Mesenteric fat pad (tissue), 1 donor: ENCODE measurements around the gene EXOC1. TPM values are rescaled to one million over a fixed set of nuclear protein-coding genes. Genes with fewer than 3 reads are reported as not detected.
A peak's percentile ranks its signal among the peaks of the same experiment; 100 is the strongest.
"Not testable (repeated sequence)": the region's sequence is repeated elsewhere in the genome, so short reads cannot be mapped to it uniquely, and the experiment has no call there.

Experiments used
- DNase-seq: peaks from one replicate; pipeline ENCODE4 v3.0.0-alpha.2; 2020; ENCODE audit warnings: low spot score
- total RNA-seq: library from RNA; stranded (reverse); fragmentation: NEBNext Ultra II Directional; extraction: Animal tissue kit (Norgen Biotek cat#: 25700); gene quantifications from one replicate; pipeline ENCODE4 v1.2.1, GENCODE V29; 2021
- donor health status: DM: yes; HTN: yes; CAD: no.

EXOC1 gene
- total RNA-seq, 1 donor from 2014 or later = 35.0 TPM

DNA sequence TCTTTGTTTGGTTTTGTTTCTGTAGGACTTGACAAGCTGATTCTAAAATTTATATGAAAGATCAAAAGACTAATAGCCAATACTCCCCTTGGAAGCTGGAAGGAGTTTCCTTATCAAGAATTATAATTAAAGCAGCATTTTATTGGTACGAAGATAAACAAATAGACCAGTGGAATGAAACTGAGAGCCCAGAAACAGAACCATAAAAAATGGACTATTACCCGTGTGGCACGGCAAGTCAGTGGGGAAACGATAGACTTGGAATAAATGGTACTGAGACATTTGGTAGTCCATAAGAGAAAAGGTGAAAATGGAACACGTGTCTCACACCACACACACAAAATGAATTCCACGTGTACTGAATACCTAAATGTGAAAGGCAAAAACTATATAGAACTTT, 52.9 kb downstream of the EXOC1 start:
- no peak for DNase-seq

DNA sequence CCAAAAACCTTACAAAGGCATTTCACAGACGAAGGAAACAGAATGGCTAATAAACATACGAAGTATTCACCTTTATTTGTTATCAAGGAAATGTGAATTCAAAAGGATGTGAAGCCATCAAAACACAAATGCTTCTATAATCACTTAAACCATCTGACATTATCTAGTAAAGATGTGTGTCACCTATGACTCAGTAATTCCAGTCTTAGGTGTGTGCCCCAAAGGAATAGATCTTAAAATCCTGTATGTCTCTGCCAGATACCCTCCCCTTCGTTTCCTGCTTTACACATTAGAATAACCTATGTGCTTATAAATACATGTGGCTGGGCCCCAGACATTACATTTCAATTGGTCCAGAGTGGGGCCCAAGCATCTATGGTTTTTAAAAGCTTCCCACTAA, 53.5 kb downstream of the EXOC1 start:
- DNase-seq = no peak

DNA sequence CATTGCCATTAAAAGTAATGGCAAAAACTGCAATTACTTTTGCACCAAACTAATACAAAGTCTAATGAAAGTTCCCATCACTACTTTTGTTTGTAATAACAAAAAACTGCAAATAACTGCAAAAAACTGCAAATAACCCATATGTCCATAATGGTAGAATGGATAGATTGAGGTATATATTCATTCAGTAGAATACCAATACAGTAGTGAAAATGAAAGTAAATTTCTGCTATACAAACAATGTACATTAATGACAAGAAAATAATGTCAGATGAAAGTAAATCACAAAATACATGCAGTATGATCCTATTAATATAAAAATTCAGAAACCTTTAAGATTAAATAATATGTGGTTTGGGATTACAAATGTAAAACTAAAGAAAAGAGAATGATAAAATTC, 54.0 kb downstream of the EXOC1 start:
- DNase-seq = no peak

DNA sequence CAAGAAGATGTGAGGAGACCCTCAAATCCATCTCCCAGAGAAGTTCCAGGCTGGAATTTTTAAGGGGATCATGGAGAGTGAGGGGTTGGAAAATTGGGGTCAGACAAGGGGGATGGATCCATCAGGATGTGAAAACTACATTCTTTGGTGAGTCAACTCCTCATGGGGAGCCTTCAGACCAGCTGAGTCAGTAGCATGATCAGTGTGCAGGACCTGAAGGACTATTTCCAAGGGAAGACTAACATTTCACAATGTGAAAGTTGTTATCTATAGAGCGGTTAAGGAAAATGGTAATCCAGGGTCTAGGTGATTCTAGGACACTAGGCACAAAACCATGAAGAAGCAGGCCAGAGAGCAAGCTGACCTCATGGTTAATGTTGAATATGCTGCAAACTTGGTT, 56.7 kb downstream of the EXOC1 start:
- no peak for DNase-seq

DNA sequence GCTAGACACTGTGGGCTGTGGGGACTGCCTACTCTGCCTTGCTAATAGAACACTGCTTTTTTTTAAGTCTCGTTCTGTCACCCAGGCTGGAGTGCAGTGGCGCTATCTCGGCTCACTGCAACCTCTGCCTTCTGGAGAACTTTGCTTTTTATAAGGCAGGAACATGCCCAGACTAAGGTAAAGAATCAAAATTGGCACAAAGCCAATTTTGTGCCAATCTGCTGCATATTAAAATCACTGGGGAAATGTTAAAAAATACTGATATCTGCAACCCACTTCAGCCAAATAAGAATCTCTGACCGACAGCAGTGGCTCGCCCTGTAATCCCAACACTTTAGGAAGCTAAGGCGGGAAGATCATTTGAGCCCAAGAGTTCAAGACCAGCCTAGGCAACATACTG, 58.8 kb downstream of the EXOC1 start:
- no peak for DNase-seq

DNA sequence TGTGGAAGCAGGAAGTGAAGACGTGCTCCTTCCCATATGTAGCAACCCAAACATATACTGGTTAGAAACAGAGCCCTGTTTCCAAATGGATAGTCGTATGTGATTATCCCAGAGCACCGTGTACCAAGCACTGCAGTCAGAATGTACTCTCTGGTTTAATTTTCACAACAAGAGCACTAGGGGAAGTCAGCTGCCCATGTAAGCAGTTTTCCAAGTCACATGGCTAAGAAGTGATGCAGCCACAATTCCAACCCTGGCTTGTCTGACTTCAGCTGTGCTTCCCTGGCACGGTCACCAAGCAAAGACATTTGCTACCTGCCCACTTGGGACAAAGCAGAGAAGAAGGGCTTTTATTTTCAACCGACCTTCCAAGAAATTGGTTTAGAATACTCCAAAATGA, 67.1 kb downstream of the EXOC1 start:
- DNase-seq = no peak

DNA sequence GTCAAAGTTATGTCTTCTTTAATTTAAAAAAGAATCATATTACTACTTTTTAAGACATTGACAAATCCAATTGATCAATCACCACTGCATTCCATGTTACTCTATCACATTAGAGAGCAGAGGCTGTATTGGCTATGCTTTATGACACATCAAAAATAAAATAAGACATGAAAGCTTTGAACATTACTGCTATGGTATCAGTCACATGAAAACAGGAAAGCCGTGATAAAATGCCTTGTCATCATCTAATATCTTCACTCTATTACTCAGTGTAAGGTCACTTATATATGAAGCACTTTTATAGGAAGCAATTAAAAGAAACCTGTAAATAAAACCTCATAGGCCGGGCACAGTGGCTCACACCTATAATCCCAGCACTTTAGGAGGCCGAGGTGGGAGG, 67.6 kb downstream of the EXOC1 start:
- no peak for DNase-seq

DNA sequence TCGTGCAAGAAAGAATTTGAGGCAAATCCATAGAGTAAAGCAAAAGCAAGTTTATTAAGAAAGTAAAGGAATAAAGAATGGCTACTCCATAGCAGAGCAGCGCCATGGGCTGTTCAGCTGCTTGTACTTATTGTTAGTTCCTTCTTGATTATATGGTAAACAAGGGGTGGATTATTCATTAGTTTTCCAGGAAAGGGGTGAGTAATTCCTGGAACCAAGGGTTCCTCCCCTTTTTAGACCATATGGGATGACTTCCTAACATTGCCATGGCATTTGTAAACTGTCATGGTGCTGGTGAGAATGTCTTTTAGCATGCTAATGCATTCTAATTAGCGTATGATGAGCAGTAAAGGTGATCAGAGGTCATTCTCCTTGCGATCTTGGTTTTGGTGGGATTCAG, 71.8 kb downstream of the EXOC1 start:
- no peak for DNase-seq

DNA sequence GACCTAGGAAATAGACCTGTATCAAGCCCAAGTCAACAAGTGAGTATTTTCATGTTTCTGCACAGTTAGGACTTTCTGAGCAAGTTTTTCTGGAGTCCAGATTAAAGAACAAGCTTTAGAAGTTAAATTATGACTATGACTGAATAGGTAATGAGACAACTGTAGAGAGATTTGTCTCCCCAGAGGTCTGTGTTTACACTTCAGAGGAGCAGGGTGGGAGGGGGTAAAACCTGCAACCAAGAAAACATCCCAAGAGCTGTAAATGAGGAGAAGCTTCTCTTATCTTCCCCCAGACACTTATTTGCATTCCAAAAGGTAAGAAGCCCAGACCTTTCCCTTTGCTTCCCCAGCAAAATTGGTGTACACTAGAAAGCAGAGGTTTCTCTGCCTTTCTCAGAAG, 73.2 kb downstream of the EXOC1 start:
- no peak for DNase-seq

DNA sequence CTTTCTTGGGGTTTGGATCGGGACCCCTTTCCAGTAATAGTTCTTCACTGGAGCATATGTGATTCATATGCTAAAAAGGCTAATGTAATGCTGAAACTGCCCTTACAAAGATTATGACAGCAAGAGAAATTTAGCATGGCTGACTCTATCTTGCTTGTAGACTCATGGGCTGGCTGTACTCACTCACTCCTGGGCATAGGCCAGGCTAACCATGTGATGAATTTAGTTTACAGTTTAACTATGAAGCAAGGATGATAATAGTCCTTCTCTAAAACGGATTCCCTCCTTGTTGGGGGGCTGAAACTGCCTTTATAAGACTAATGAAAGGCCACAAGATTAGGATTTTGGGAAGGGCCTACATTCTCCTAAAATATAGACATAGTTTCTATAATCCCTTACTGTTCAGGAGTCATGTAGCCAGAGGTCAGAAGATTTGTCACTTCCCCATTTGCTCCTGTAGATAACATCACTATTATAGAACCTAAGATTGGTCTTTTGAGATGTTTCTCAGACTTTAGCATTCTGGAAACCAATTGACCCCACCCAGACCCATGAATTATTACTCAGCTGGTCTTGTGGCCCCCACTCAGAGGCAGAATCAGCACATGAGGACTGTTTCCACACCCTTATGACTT, 74.5 kb downstream of the EXOC1 start:
- DNase-seq = no peak

DNA sequence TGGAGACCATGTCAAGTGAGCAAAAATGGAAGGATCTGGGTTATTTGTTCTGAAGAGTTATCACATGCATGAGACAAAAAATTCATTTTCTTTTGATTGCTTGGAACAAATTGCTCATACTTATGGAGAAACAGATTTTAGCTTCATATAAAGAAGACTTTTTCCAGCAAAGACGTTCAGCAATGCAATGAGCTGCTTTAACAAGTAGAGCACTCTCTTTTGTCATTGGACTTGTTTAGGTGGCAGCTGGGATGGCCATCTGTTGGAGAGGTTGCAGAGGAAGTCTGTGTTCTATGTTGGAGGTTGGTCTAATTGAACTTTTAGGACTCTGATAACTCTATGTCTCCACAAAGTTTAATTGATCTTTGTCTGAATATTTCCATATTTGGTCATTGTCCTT, 75.4 kb downstream of the EXOC1 start:
- DNase-seq = no peak

DNA sequence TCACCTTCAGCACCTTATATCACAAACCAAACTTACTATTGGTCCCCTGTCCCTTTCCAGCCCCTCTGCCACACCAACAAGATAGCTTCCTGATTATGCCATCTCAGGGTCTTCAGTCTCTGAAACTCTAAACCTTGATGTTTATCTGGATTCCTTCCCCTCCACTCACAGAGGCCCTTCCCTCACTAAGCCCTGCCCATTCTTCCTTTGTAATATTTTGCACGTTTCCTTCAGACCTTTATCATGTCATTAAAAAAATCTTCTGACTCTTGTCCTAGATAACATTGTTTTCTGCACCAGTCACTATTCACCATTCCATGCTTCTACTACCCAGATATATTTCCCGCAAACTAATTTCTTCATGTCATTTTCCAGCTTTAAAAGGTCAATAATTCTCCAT, 77.6 kb downstream of the EXOC1 start:
- DNase-seq = no peak

DNA sequence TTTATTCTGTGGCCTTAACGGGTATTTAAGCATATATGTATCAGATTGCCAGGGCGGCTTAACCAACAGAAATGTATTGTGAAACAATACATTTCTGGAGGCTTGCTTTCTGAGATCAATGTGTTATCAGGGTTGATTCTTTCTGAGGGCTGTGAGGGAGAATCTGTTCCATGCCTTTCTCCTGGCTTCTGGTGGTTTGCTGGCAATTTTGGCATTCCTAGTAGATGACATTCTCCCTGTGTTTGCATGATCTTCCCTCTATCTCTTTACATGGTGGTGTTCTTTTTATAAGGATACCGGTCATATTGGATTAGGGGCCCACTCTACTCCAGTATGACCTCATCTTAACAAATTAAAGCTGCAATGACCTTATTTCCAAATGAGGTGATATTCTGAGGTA, 78.4 kb downstream of the EXOC1 start:
- DNase-seq = no peak

DNA sequence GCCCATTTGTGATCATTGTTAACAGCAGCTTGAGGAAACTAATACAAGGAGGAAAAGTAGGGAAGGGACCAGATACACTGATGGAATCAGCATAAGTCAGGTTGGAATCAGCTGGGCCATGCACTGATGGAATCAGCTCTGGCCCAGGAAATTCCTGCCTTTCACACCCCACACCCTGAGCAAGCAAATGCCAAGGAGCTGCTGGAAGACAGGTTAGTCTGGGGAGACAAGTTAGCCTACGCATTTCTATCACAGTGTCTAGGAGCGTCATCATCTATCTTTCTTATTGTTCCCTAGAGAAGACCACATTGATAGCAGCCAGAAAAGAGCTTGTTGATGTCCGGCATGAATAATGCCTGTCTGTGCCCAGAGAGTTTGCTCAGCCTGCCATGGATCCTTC, 79.1 kb downstream of the EXOC1 start:
- no peak for DNase-seq

DNA sequence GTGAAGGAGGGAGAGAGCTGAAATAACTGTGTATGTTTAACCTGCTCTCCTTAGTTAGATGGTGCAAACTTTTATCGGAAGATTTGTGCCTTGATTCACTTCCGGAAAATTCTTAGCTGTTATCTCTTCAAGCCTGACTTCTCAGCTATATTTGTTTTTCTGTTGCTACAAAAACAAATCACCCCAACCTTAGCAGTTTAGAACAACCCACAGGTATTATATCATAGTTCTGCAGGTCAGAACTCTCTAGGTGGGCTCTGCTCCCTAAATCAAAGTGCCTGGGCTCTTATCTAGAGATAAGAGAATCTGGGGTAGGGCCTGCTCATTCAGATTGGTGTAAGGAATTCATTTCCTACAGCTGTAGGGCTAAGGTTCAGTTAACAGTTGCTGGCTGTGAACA, 80.2 kb downstream of the EXOC1 start:
- DNase-seq = no peak

DNA sequence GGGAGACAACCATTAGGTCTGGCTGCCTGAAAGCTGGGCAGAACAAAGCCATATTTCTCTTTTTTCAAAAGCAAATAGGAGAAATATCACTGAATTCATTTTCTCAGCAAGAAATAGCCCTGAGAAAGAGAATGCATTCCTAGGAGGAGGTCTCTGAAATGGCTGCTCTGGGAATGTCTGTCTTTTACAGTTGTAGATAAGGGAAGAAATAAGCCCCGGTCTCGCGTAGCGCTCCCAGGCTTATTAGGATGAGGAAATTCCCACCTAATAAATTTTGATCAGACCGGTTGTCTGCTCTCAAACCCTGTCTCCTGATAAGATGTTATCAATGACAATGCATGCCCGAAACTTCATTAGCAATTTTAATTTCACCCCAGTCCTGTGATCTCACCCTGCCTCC, 82.5 kb downstream of the EXOC1 start:
- not testable (repeated sequence) for DNase-seq

DNA sequence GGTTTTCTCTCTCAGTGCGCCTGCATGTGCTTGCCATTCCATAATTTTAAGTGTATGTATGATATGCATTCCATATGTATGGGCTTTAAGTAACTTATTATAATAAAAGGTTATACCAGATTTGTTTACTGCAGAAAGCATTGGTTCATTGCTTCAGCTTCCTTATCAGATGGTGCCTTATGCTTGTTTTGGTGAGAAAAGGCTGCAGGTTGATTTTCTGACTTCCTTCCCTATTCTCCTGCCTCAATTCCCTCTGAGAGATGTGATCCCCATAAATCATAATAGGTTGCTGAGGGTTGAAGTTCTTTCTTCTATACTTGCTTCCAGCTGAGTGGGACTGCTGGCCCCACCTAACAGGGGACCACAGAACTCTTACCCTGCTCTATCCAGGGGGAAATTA, 85.0 kb downstream of the EXOC1 start:
- DNase-seq = no peak

DNA sequence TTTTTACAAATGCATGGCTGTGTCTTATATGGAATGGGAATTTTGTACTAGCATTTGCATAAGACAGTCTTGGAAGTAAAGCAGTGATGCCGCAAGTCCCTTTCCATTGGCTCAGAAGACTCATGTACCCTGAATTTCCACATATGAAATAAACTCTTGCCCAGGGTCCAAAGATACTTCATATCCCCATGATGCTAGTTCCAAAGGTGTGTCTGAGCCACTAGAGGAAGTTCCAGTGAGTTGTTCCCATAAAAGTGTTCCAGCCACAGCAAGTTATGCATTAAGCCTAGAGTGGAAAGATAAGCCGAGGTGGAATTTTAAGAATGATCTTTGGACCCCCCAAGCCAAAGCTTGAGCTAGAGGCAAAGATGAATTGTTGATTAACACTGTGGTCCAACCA, 86.0 kb downstream of the EXOC1 start:
- no peak for DNase-seq

DNA sequence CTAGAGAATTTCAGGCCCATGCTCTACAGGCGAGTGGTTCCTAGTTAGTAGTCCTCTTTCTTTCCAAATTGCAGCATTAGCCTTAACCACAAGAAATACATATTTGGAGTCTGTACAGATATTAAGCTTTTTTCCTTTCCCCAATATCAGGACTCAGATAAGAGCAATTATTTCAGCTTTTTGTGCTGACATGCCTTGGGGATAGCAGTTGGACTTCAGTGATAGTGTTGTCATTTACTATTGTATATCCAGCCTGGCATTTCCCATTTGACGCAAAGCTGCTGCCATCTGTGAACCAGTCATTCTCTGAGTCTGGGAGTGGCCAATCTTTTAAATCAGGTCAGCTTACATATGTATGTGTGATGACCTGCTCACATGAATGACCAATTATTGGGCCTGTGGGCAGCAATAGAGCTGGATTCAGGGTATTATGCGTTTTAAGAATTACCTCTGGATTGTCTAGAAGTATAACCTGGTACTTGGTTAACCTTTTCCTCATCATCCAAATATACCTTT, 88.5 kb downstream of the EXOC1 start:
- no peak for DNase-seq

DNA sequence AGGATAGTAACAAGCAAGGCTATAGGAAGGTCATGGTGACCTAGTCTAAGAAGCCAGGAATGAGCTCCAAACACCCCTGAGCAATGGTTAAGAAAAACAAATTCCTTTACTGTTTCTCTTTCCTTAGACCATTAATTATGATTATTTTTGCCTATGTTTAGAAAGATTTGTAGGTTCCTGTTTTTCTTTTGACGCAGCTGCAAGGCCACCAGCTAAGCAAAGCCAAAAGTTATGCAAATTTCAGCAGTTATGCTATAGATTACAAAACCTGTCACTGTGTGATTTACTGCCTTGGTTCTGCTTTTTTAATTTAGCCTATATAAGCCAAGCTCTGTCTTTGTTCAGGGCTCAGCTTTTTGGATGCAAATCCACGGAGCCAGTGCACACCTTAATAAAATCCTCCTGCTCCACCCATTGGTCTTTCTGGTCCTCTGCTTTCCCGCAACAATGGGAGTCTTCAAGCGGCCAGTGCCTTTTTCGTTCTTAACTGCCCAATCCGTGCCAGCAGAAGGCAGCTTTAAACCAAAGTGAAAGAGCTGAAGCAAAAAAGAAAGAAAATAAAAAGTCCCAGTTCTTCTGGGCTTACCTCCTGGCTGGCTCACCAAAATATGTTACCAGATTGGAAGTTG, 93.9 kb downstream of the EXOC1 start:
- no peak for DNase-seq

DNA sequence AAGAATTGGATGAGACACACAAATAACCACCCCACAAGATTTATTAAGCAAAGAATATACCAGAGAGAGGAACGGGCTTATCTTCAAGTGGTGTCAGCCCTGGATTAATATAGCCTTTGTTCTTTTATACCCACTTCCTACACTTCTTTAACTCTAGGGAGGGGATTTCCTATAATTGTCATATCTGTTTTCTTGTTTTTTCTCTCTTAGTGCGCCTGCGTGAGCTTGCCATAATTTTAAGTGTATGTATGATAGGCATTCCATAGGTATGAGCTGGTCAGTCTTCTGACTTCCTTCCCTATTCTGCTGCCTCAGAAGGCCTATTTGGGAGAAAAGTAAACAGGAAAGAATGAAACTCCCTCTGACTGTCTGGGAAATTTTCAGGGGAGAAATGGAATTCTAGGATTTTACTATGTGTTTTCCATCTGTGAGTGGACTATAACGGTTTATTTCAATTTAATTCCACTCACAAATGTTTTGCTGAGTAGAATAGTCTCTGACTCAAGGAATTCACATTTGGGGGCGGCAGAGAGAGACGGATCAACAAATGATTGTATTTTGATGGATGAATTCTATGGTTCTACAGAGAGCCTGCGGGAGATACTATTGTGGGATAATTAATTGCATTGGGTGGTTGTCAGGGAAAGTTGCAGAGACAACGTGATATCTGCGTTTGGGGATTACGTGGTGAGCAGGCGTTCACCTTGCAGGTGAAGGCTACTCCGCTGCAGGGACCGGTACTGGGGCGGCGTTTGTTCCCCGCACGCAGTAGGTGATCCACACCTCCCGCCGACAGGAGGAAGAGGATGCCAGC, 94.7 kb downstream of the EXOC1 start:
- no peak for DNase-seq

DNA sequence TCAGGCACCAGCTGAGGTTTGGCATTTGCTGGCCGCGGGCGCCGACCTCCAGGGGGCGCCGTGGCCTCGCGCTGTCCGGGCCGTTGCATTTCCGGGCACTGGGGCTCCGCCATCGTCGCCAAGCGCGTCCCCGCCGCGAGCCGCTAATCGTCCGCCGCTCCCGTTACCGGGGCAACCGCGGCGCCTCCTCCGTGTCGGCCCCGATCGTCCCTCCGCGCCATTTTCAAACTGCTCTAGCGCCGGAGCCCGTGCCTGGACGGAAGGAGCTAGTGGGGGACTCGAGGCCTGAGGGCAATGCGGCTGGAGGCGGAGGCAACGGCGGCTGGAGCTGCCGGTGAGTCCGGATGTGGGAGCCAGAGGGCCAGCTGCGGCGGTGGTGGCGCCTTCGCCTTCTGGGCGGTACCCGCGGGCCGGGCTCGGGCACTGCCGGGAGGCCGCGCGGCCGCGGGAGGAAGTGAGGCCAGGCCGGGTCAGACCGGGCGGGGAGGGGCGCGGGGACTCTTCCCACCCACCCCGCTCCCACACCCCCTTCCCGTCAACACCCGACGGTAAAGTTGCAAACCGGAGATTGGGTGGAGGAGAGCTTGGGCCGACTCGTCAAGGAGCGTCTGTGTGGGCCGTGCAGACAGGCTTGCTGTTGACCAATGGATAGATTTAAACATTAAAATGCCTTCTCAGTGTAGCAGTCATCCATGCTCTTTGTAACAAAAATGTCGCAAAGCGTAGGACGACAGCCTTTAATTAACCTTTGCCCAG, 95.5 kb downstream of the EXOC1 start, which contains the start of gene CEP135:
CEP135 (plus strand) TSS at position 220 of the 756 bp plus-strand sequence. CDS start 3,186 bp downstream, outside the sequence.
- DNase-seq = peak; percentile 98
